HepG2 (cell line): Measurements from ENCODE around the gene RASIP1. TPM values are rescaled to one million over a fixed set of nuclear protein-coding genes. Genes with fewer than 3 reads are reported as not detected.

ENCODE experiments used
- CEBPG ChIP-seq: IDR thresholded peaks from 2 replicates; pipeline ENCODE4 v1.6.1; 2016
- FOXA1 ChIP-seq, 2 experiments: fragments of 450-650 bp in 1 of 2; sonication (generic) in 1 of 2; formaldehyde crosslinking in 1 of 2; IDR thresholded peaks; 2 replicates each; pipeline versions ENCODE4 v1.4.0 to v1.6.1; 2016 to 2020; ENCODE audit warnings: missing genetic modification reagents in 1 of 2
- KDM6A ChIP-seq: IDR thresholded peaks from 2 replicates; pipeline ENCODE4 v1.6.1; 2016; ENCODE audit warnings: low read depth
- NFE2 ChIP-seq: sonication (generic); formaldehyde crosslinking; IDR thresholded peaks from 2 replicates; pipeline ENCODE4 v1.4.0; 2020; ENCODE audit warnings: missing genetic modification reagents
- YY1 ChIP-seq: IDR thresholded peaks from 2 replicates; pipeline ENCODE4 v1.6.1; 2011; ENCODE audit warnings: low read length, low read depth, moderate library complexity, mild to moderate bottlenecking; ENCODE audit not compliant: insufficient read depth, insufficient replicate concordance
- ZNF101 ChIP-seq: sonication (generic); formaldehyde crosslinking; IDR thresholded peaks from 2 replicates; pipeline ENCODE4 v1.4.0; 2020; ENCODE audit warnings: mild to moderate bottlenecking, low read depth, missing genetic modification reagents, borderline replicate concordance
- ZNF556 ChIP-seq: sonication (generic); formaldehyde crosslinking; IDR thresholded peaks from 2 replicates; pipeline ENCODE4 v1.4.0; 2020; ENCODE audit warnings: mild to moderate bottlenecking, missing genetic modification reagents, borderline replicate concordance
- ZNF558 ChIP-seq: sonication (generic); formaldehyde crosslinking; IDR thresholded peaks from 2 replicates; pipeline ENCODE4 v1.9.0; 2022; ENCODE audit warnings: mild to moderate bottlenecking, missing genetic modification reagents, borderline replicate concordance
- ZNF572 ChIP-seq: sonication (generic); formaldehyde crosslinking; IDR thresholded peaks from 2 replicates; pipeline ENCODE4 v1.5.1; 2020; ENCODE audit warnings: mild to moderate bottlenecking, missing genetic modification reagents
- polyA plus RNA-seq, 8 experiments: library from polyadenylated mRNA; depleted of rRNA in 3 of 8; stranded (reverse) in 7 of 8; unstranded in 1 of 8; fragments of >200 nt; fragmentation: Illumina TruSeq in 4 of 8; extraction: Trizol in 4 of 8; gene quantifications; 2 replicates each; pipeline versions ENCODE4 v1.2.1 to v1.2.3, GENCODE V29; 2011 to 2016; ENCODE audit warnings: low read depth in 4 of 8, missing spikeins in 1 of 8, mixed read lengths in 1 of 8; ENCODE audit not compliant: insufficient read depth in 1 of 8
- total RNA-seq, 5 experiments: library from RNA; depleted of rRNA; stranded (reverse); fragments of >200 nt; fragmentation: Illumina TruSeq; extraction: Trizol; gene quantifications; 2 replicates each; pipeline ENCODE4 v1.2.3, GENCODE V29; 2016; ENCODE audit warnings: low read depth in 1 of 5
- TF ChIP-seq, protein P1 (sequence below): sonication (generic); formaldehyde crosslinking; IDR thresholded peaks from 2 replicates; pipeline ENCODE4 v1.8.1; 2023; ENCODE audit warnings: mild to moderate bottlenecking, missing genetic modification reagents
- TF ChIP-seq, protein P2 (sequence below): sonication (generic); formaldehyde crosslinking; IDR thresholded peaks from 2 replicates; pipeline ENCODE4 v1.4.0; 2020; ENCODE audit warnings: missing genetic modification reagents
- TF ChIP-seq, protein P3 (sequence below): sonication (generic); formaldehyde crosslinking; IDR thresholded peaks from 2 replicates; pipeline ENCODE4 v1.5.0; 2020; ENCODE audit warnings: mild to moderate bottlenecking, missing genetic modification reagents, borderline replicate concordance
- TF ChIP-seq, protein P4 (sequence below), 2 experiments: sonication (generic) in 1 of 2; formaldehyde crosslinking in 1 of 2; IDR thresholded peaks; 2 replicates each; pipeline versions ENCODE4 v1.4.0 to v1.6.1; 2018 to 2020; ENCODE audit warnings: missing genetic modification reagents in 2 of 2, borderline replicate concordance in 1 of 2, low read depth in 1 of 2, mild to moderate bottlenecking in 1 of 2, missing biosample characterization in 1 of 2

RASIP1 gene
- total and polyA plus RNA-seq, 2 of the 13 experiments (the other 11 are each of a cell fraction or from before 2014, with no cell fraction given) = 0.44 to 0.58 TPM

DNA sequence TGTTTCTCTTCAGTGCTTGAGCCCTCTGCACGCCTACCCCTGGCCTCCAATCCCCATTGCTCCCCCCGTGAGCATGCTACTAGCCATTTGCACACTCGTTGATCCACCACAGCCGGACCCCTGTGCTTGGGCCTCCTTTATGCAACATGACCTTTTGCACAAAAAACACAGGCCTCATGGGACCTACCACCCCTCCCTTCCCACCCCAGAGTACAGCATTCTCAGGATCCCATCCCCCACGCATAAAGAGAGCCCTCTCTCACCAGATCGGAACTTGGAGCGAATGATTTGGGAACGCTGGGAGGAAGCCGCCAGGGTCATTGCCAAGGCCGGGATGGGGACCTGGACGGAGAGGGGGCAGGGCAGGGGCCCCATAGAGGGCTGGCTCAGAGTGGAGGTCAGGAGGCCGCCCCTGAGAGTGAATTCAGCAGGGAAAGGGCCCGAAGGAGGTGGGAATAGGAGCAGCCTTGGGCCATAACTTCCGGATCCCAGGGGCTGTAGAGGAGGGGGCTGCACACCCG, 21.6 kb downstream of the RASIP1 start (continued):
- no peak for TF ChIP-seq FOXA1 (IDR thresholded peaks at IDR 0.05)
- TF ChIP-seq FOXA1 (CRISPR knock-in tag; IDR thresholded peaks at IDR 0.05) = peak; percentile 39; the same call in 1 of the 2 replicates
- TF ChIP-seq, protein P1, sequence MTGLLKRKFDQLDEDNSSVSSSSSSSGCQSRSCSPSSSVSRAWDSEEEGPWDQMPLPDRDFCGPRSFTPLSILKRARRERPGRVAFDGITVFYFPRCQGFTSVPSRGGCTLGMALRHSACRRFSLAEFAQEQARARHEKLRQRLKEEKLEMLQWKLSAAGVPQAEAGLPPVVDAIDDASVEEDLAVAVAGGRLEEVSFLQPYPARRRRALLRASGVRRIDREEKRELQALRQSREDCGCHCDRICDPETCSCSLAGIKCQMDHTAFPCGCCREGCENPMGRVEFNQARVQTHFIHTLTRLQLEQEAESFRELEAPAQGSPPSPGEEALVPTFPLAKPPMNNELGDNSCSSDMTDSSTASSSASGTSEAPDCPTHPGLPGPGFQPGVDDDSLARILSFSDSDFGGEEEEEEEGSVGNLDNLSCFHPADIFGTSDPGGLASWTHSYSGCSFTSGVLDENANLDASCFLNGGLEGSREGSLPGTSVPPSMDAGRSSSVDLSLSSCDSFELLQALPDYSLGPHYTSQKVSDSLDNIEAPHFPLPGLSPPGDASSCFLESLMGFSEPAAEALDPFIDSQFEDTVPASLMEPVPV (CRISPR knock-in tag) = peak; percentile 70; the same call in 1 of the 2 replicates
- no peak for TF ChIP-seq ZNF101 (CRISPR knock-in tag)
- peak; percentile 74 for TF ChIP-seq ZNF556 (CRISPR knock-in tag)
- no peak for TF ChIP-seq ZNF572 (CRISPR knock-in tag)
- peak; percentile 28; the same call in 1 of the 2 replicates for TF ChIP-seq CEBPG (CRISPR knock-in tag)
- peak; percentile 71; the same call in 1 of the 2 replicates for TF ChIP-seq KDM6A
- TF ChIP-seq ZNF558 (CRISPR knock-in tag) = no peak
- TF ChIP-seq, protein P2, sequence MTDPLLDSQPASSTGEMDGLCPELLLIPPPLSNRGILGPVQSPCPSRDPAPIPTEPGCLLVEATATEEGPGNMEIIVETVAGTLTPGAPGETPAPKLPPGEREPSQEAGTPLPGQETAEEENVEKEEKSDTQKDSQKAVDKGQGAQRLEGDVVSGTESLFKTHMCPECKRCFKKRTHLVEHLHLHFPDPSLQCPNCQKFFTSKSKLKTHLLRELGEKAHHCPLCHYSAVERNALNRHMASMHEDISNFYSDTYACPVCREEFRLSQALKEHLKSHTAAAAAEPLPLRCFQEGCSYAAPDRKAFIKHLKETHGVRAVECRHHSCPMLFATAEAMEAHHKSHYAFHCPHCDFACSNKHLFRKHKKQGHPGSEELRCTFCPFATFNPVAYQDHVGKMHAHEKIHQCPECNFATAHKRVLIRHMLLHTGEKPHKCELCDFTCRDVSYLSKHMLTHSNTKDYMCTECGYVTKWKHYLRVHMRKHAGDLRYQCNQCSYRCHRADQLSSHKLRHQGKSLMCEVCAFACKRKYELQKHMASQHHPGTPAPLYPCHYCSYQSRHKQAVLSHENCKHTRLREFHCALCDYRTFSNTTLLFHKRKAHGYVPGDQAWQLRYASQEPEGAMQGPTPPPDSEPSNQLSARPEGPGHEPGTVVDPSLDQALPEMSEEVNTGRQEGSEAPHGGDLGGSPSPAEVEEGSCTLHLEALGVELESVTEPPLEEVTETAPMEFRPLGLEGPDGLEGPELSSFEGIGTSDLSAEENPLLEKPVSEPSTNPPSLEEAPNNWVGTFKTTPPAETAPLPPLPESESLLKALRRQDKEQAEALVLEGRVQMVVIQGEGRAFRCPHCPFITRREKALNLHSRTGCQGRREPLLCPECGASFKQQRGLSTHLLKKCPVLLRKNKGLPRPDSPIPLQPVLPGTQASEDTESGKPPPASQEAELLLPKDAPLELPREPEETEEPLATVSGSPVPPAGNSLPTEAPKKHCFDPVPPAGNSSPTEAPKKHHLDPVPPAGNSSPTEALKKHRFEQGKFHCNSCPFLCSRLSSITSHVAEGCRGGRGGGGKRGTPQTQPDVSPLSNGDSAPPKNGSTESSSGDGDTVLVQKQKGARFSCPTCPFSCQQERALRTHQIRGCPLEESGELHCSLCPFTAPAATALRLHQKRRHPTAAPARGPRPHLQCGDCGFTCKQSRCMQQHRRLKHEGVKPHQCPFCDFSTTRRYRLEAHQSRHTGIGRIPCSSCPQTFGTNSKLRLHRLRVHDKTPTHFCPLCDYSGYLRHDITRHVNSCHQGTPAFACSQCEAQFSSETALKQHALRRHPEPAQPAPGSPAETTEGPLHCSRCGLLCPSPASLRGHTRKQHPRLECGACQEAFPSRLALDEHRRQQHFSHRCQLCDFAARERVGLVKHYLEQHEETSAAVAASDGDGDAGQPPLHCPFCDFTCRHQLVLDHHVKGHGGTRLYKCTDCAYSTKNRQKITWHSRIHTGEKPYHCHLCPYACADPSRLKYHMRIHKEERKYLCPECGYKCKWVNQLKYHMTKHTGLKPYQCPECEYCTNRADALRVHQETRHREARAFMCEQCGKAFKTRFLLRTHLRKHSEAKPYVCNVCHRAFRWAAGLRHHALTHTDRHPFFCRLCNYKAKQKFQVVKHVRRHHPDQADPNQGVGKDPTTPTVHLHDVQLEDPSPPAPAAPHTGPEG (CRISPR knock-in tag) = no peak; the same call in 1 of the 2 replicates
- TF ChIP-seq, protein P3, sequence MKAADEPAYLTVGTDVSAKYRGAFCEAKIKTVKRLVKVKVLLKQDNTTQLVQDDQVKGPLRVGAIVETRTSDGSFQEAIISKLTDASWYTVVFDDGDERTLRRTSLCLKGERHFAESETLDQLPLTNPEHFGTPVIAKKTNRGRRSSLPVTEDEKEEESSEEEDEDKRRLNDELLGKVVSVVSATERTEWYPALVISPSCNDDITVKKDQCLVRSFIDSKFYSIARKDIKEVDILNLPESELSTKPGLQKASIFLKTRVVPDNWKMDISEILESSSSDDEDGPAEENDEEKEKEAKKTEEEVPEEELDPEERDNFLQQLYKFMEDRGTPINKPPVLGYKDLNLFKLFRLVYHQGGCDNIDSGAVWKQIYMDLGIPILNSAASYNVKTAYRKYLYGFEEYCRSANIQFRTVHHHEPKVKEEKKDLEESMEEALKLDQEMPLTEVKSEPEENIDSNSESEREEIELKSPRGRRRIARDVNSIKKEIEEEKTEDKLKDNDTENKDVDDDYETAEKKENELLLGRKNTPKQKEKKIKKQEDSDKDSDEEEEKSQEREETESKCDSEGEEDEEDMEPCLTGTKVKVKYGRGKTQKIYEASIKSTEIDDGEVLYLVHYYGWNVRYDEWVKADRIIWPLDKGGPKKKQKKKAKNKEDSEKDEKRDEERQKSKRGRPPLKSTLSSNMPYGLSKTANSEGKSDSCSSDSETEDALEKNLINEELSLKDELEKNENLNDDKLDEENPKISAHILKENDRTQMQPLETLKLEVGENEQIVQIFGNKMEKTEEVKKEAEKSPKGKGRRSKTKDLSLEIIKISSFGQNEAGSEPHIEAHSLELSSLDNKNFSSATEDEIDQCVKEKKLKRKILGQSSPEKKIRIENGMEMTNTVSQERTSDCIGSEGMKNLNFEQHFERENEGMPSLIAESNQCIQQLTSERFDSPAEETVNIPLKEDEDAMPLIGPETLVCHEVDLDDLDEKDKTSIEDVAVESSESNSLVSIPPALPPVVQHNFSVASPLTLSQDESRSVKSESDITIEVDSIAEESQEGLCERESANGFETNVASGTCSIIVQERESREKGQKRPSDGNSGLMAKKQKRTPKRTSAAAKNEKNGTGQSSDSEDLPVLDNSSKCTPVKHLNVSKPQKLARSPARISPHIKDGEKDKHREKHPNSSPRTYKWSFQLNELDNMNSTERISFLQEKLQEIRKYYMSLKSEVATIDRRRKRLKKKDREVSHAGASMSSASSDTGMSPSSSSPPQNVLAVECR (CRISPR knock-in tag) = peak; percentile 27; the same call in 1 of the 2 replicates
- TF ChIP-seq NFE2 (CRISPR knock-in tag) = no peak
- TF ChIP-seq YY1 = peak; percentile 35
- TF ChIP-seq, protein P4, sequence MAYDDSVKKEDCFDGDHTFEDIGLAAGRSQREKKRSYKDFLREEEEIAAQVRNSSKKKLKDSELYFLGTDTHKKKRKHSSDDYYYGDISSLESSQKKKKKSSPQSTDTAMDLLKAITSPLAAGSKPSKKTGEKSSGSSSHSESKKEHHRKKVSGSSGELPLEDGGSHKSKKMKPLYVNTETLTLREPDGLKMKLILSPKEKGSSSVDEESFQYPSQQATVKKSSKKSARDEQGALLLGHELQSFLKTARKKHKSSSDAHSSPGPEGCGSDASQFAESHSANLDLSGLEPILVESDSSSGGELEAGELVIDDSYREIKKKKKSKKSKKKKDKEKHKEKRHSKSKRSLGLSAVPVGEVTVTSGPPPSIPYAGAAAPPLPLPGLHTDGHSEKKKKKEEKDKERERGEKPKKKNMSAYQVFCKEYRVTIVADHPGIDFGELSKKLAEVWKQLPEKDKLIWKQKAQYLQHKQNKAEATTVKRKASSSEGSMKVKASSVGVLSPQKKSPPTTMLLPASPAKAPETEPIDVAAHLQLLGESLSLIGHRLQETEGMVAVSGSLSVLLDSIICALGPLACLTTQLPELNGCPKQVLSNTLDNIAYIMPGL (CRISPR knock-in tag; IDR thresholded peaks at IDR 0.05; ENCODE audit: borderline replicate concordance in 1 of 2, low read depth in 1 of 2) = peak in 1 of 2 experiments; percentile 54; a peak in 1 of 4 replicates
